Epithelial cell of esophagus (primary cell): Measurements from ENCODE around the gene PUDP.
"Not testable (repeated sequence)": the region's sequence is repeated elsewhere in the genome, so short reads cannot be mapped to it uniquely, and the experiment has no call there.

Source experiments
- DNase-seq: peaks from one replicate; pipeline ENCODE4 v3.0.0; 2010; ENCODE audit warnings: low read depth
- H3K4me3 ChIP-seq: 2 replicates; pipeline ENCODE4 v1.5.1; 2011; ENCODE audit warnings: mild to moderate bottlenecking, low read length, control low read depth
- CTCF ChIP-seq: IDR thresholded peaks from 2 replicates; pipeline ENCODE4 v1.5.1; 2011; ENCODE audit warnings: low read depth, mild to moderate bottlenecking, low read length, control low read depth, inconsistent platforms; ENCODE audit not compliant: insufficient read depth; ENCODE audit errors: missing control alignments

Gene PUDP

GRCh38 chrX:7025471-7025870 lies 122.5 kb downstream of the PUDP start:
- no peak for TF ChIP-seq CTCF
- H3K4me3 ChIP-seq: no peak overlapping the region
- no peak for DNase-seq

GRCh38 chrX:7024850-7025249 lies 123.1 kb downstream of the PUDP start:
- TF ChIP-seq CTCF: no peak
- peak; percentile 84 for DNase-seq
- H3K4me3 ChIP-seq: no peak overlapping the region

- DNase-seq: peak; percentile 58
- not testable (repeated sequence) for H3K4me3 ChIP-seq
These were observed 125.0 kb downstream of the PUDP start for GRCh38 chrX:7022996-7023395.

GRCh38 chrX:7021991-7022390 lies 126.0 kb downstream of the PUDP start:
- no peak for TF ChIP-seq CTCF
- no peak overlapping the region for H3K4me3 ChIP-seq
- DNase-seq: no peak

GRCh38 chrX:7019555-7019954 lies 128.4 kb downstream of the PUDP start:
- peak; percentile 10 for DNase-seq
- TF ChIP-seq CTCF: no peak
- H3K4me3 ChIP-seq: no peak overlapping the region

GRCh38 chrX:7012262-7012834 lies 135.6 kb downstream of the PUDP start:
- not testable (repeated sequence) for H3K4me3 ChIP-seq
- peak; percentile 17 for DNase-seq

GRCh38 chrX:7010897-7011296 lies 137.1 kb downstream of the PUDP start:
- not testable (repeated sequence) for DNase-seq, H3K4me3 ChIP-seq

- H3K4me3 ChIP-seq, DNase-seq: not testable (repeated sequence)
These were observed 140.6 kb downstream of the PUDP start for GRCh38 chrX:7007328-7007727.
